Raji (cell line): ENCODE measurements around the gene SHPK.

Source experiments
- POLR2A ChIP-seq: IDR thresholded peaks from 2 replicates; pipeline ENCODE4 v1.6.1; 2011; ENCODE audit warnings: low read depth, low read length, control low read depth; ENCODE audit not compliant: insufficient read depth

The SHPK gene

GRCh38 chr17:3645310-3645709 is 9.3 kb upstream of the SHPK start:
- TF ChIP-seq POLR2A: no peak

- TF ChIP-seq POLR2A: no peak
Observed at GRCh38 chr17:3643889-3644349, 7.9 kb upstream of the SHPK start.

GRCh38 chr17:3641717-3642486 is 5.9 kb upstream of the SHPK start:
- TF ChIP-seq POLR2A: no peak

- no peak for TF ChIP-seq POLR2A
Observed at GRCh38 chr17:3641014-3641413, 5.0 kb upstream of the SHPK start.

GRCh38 chr17:3639981-3640596 is 4.0 kb upstream of the SHPK start:
- no peak for TF ChIP-seq POLR2A

GRCh38 chr17:3636908-3637373 is 891 bp upstream of the SHPK start:
- no peak for TF ChIP-seq POLR2A

- TF ChIP-seq POLR2A: no peak
Observed at GRCh38 chr17:3635474-3636153, 436 bp downstream of the SHPK start.

- no peak for TF ChIP-seq POLR2A
Observed at GRCh38 chr17:3632287-3632686, 3.8 kb downstream of the SHPK start.

- TF ChIP-seq POLR2A: no peak
Observed at GRCh38 chr17:3630781-3631180, 5.3 kb downstream of the SHPK start.

- TF ChIP-seq POLR2A: no peak
Observed at GRCh38 chr17:3627769-3628167, 8.3 kb downstream of the SHPK start.

- no peak for TF ChIP-seq POLR2A
Observed at GRCh38 chr17:3626831-3627768, 8.9 kb downstream of the SHPK start.

- no peak for TF ChIP-seq POLR2A
Observed at GRCh38 chr17:3622977-3623594, 13.0 kb downstream of the SHPK start.

GRCh38 chr17:3621146-3621720 is 14.8 kb downstream of the SHPK start:
- no peak for TF ChIP-seq POLR2A

- TF ChIP-seq POLR2A: no peak
Observed at GRCh38 chr17:3615160-3615870, 20.7 kb downstream of the SHPK start.

GRCh38 chr17:3613124-3613523 is 22.9 kb downstream of the SHPK start:
- no peak for TF ChIP-seq POLR2A
